Astrocyte of the cerebellum (primary cell): ENCODE results near the gene GLI3.

Experiments used
- DNase-seq: peaks from one replicate; pipeline ENCODE4 v3.0.0-alpha.2; 2011; ENCODE audit warnings: low read depth
- H3K4me3 ChIP-seq: 2 replicates; pipeline ENCODE4 v1.5.1; 2011; ENCODE audit warnings: mild to moderate bottlenecking, low read depth, low read length, moderate library complexity
- CTCF ChIP-seq: IDR thresholded peaks from 2 replicates; pipeline ENCODE4 v1.5.1; 2012; ENCODE audit warnings: low read length, low read depth, moderate library complexity, mild to moderate bottlenecking; ENCODE audit errors: missing control alignments
- in situ Hi-C: cut with HindIII; loops from 2 replicates; pipeline ENCODE4 v1.10.0; 2017; ENCODE audit warnings: low sequenced_read_pairs

Gene GLI3

GRCh38 chr7:42236976-42237810 lies at the start of gene GLI3:
Gene GLI3 (minus strand): TSS chr7:42237209. CDS start chr7:42223253, 13,956 bp downstream.
- in situ Hi-C loops = loop anchor here (25.0 kb wide), 1 partner anchor 250 kb away; no protein-coding TSS in a partner anchor
- DNase-seq = peak; percentile 85
- H3K4me3 ChIP-seq = peak within 1 kb of the TSS; percentile 77
- no peak for TF ChIP-seq CTCF

DNA sequence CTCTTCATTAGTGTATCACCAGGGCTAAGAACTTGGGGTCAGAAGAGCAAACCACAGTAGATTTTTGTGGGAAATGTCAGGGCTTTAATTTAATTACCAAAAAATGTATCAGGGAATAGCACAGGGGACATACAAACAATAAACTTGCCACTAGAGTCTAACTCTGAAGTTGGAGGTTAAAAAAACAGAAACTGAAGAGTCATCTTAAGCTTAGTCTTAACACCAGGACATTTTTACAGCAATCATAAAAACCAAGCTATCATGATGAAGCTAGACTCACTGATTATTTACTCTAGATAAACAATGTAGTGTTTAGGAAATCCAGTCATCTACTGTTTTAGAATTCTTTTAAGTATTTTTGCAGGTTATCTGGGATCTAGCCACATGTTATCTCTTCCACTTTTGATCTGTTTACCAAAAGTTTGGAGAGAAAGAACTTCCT lies 48.4 kb upstream of the GLI3 start:
- in situ Hi-C loops = no loop called here
- no peak for DNase-seq
- H3K4me3 ChIP-seq = no peak overlapping the region
- TF ChIP-seq CTCF = no peak

GRCh38 chr7:42283553-42283952 lies 46.5 kb upstream of the GLI3 start:
- no peak for DNase-seq
- no peak for TF ChIP-seq CTCF
- no peak overlapping the region for H3K4me3 ChIP-seq
- in situ Hi-C loops = no loop called here

DNA sequence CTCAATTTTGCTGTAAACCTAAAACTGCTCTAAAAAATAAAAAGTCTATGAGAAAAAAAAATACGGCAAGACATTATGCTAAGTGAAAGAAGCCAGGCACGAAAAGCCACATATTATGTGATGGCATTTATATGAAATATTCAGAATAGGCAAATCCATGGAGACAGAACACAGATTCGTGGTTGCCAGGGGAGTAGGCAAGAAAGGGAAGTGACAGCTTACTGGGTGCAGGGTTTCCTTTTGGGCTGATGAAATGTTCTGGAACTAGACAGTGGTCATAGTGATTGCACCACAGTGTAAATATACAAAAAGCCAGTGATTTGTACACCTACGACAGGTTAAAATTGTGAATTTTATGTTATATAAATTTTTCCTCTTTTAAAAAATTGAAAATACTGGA lies 41.3 kb upstream of the GLI3 start:
- H3K4me3 ChIP-seq = no peak overlapping the region
- no peak for DNase-seq
- no peak for TF ChIP-seq CTCF
- in situ Hi-C loops = no loop called here

GRCh38 chr7:42274053-42274452 lies 37.0 kb upstream of the GLI3 start:
- no peak for TF ChIP-seq CTCF
- in situ Hi-C loops = no loop called here
- no peak overlapping the region for H3K4me3 ChIP-seq
- DNase-seq = no peak

DNA sequence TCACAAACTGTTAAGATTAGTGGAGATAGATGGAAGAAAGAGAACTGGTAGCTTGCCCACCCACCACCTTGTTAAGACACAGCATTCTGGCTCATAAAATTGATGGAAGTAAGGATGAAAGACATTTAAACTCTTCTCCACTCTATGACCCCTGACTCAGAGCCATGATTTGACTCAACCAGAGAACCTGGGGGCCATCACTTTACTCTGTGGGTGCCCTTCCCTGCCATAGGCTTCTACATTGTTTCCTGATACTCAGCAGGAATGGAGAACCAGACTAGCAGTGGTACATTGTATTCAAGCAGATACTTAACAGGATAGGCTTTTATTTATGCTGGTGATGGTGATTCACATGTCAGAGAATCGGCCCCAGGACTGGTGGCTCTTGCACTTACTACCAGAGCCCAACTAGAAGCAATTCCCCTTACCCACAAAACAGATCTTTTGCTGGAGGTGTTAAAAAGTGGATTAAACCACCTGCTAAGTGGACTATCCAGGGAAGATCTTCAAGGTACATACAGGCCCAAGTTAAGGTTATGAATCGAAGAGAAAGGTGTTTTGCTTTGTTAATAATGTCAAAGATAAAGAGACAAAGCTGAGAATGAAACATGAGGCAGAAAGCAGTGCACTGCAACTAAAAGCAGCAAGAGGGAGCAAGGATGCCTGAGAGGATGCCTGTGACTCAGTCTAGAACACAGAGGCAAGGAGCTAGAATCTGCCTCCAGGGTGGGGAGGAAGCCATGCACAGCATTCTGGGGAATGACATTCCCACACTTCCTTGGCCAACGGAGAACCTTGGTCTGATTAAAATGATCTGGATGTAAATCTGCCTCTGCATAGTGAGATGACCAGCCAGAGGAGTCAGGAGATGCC lies 36.0 kb upstream of the GLI3 start:
- in situ Hi-C loops = no loop called here
- no peak for DNase-seq
- no peak overlapping the region for H3K4me3 ChIP-seq
- TF ChIP-seq CTCF = peak; percentile 56
